IPS-18c (cell line): Measurements from ENCODE around the gene CYSLTR2.

ENCODE experiments used
- H3K4me3 ChIP-seq: 2 replicates; pipeline ENCODE4 v1.7.0; 2013; ENCODE audit warnings: low read depth, mild to moderate bottlenecking, low read length, moderate library complexity; ENCODE audit not compliant: insufficient read depth
- H3K9me3 ChIP-seq: one replicate; pipeline ENCODE4 v1.6.1; 2013; ENCODE audit warnings: mild to moderate bottlenecking, low read length, moderate library complexity; ENCODE audit not compliant: control insufficient read depth, insufficient read depth

The CYSLTR2 gene

DNA sequence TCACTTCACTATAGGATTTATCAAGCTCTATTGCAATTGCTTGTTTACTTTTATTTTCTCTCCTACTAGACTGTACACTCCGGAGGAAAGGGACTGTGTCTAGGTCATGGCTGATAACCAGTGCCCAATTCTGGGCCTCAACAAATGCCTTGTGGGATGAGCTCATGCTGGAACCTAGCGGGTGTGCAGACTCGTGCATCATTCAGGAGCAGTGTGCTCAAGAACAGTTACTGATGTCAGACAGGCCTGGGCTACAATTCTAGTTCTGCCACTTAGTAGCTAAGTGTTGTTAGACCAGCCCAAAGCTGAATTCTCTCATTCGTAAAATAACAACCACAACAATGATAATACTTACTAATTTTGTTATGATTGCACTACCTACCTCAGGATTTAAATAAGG, 95.4 kb downstream of the CYSLTR2 start:
- Histone ChIP-seq H3K9me3 (no peaks in the 10 kb centered on the region), H3K4me3 (no peak overlapping the region)

DNA sequence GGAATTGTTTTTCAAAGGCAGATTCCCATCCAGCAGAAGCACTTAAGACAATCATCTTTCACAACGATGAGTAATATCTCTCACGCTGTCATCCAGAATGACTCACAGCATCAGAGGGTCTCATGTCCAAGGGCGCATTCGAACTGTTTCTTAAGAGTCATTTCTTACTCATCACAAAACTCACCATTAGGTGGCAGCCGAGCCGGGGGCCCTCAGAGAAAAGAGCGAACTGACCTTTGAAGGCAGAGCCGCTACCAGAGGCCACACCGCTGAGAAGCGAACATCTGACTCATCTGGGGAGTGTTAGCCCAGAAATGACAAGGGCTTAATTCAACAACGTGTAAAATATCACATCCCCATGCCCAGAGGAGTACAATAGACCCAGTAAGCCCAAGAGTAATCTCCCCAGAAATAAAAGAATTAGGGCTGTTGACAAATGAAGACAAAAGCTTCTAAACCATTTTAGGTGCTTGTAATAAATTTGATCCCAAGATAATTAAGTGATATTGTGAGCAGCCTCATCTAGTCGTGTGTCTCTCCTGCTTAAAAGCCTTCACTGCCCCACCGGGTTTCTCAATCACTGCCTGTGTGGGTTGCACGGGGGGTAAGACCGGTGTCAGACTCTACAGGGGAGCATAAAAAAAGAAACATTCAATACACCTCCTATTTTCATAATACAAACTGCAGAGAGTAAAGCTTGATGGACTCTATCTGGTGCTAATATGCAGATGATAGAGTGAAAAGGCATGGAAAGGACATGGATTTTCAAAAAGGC, 96.2 kb downstream of the CYSLTR2 start:
- H3K4me3 ChIP-seq, result no peak overlapping the region
- H3K9me3 ChIP-seq, result no peaks in the 10 kb centered on the region

DNA sequence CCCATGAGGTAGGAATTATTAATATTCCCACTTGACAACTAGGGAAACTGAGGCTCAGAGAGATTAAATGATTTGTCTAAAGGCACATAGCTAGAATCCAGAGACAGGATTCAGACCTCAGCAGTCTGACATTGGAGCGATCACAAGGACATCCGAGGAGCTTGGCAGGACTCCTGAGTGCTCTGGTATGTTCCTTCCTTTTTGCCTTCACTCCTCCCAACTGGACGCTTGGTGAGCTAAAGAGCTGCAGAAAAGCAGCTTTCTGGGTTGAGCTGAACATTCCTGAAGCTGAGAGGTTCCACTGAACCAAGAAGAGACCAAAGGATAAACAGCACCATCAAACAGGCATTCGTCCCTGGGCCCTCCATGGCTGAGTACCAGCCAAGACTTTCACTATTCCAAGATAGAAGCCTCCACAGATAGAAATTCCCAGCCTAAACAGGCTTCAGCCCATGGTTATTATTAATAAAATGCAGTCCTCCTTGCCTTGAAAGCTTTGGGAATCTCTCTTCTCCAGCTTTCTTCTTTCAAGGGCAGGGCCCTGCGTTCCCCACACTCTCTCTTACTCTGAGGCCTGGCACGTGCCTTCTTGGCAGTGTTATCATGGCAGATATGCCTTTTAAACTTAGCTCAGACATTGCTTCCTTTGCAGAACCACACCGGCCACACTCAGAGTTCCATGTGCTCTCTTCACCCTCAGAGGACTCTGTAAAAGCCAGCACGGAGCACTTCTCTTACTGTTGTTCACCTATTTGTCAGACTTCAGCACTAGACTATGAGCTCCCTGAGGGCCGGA, 97.1 kb downstream of the CYSLTR2 start:
- peaks cover 1% of the 10 kb centered on the region for H3K9me3 ChIP-seq
- no peak overlapping the region for H3K4me3 ChIP-seq

DNA sequence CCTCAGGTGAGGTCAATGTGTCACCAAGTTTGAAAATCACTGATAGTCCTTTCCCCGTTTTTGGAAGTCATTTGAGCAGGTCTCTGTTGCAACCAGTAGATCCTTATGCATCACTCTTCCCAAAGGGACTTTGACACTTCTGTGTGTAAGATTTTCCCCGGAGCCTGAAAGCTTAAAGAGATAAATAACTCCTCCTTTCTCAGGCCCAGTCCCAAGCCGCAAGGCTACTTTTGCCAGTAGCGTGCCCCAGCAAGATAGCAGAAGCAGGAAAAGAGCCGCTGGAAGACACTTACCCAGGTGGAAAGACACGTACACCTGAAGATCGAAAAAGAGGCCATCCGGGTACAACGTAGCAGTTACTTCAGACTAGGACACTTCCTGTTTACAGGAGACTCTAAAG, 106.9 kb downstream of the CYSLTR2 start:
- Histone ChIP-seq H3K4me3 (no peak overlapping the region), H3K9me3 (peaks cover 5% of the 10 kb centered on the region)
